Suprapubic skin (tissue), 4 donors: ENCODE measurements around the gene ZNF175.

Source experiments
- CTCF ChIP-seq, 2 donors: fragments of 200-600 bp in 1 of 2; fragments of 450-650 bp in 1 of 2; sonication (generic) in 1 of 2; IDR thresholded peaks; one replicate each; pipeline ENCODE4 v1.5.1; 2016 to 2019; ENCODE audit warnings: antibody characterized with exemption in 2 of 2, mild to moderate bottlenecking in 1 of 2, moderate library complexity in 1 of 2
- EP300 ChIP-seq: sonication (generic); formaldehyde crosslinking; IDR thresholded peaks from one replicate; pipeline ENCODE4 v1.6.1; 2017; ENCODE audit warnings: antibody characterized with exemption
- POLR2A ChIP-seq, 2 donors: fragments of 450-650 bp; IDR thresholded peaks; one replicate each; pipeline ENCODE4 v1.6.1; 2017; ENCODE audit warnings: antibody characterized with exemption in 2 of 2, mild to moderate bottlenecking in 2 of 2, moderate library complexity in 2 of 2
- POLR2AphosphoS5 ChIP-seq, 3 donors: sonication (generic); formaldehyde crosslinking; IDR thresholded peaks; one replicate each; pipeline ENCODE4 v1.6.1; 2017; ENCODE audit warnings: antibody characterized with exemption in 3 of 3

- TF ChIP-seq CTCF (IDR thresholded peaks at IDR 0.05) (no peak), EP300 (no peak), POLR2A (IDR thresholded peaks at IDR 0.05) (no peak), POLR2AphosphoS5 (IDR thresholded peaks at IDR 0.05) (no peak)
These were observed 66.4 kb downstream of the ZNF175 start for GRCh38 chr19:51637362-51637978.
